ENCODE data around the gene ACOT12.
"Not testable (repeated sequence)": the region's sequence is repeated elsewhere in the genome, so short reads cannot be mapped to it uniquely, and the experiment has no call there.

The ACOT12 gene

DNA sequence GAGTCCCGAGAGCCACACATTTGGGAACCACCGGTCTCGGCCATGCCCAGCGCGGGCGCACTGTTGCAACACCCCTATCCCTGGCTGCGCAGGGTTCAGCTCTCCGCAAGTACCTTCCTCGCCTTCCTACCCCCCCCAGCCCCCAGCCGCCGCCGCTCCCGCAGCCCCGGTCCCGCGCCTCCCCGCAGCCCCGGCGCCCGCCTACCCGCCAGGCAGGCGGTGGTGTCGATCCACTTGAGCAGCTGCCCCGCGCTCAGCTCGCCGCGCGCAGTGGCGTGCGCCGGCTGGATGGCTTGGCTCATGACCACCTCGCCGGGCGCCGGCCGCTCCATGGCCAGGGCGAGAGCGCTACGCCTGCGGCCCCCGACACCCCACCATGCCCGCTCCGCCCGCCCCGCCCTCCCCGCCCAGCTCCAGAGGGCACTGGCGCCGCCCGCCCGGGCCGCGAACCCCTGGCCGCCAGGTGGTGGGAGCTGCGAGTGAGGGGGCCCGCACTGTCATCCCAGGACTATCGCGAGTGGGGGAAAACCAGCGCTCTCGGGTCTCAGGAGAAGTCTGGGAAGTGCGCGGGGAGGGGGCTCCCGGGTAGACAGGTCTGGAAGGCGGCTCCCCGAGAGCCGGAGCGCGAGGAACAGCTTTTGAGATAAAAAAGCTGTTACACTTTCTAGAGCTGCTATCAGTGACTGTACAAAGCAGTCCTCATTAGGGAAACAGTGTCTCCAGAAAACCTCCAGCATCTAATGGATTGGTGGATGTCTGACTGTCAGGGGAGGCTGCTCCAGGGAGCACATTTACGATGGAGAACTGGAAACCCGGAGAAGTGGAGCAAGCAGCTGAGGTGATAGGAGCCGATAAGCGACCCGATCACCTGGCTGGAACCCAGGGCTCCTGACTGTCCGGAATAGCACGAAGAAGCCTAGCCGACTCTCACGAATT lies at the start of gene ACOT12:
Gene ACOT12, minus strand, starts transcription at position 352 of the 936 bp plus-strand sequence. Its CDS starts 20 bp downstream, at position 332.
- DNase-seq: peak; percentile 66

DNA sequence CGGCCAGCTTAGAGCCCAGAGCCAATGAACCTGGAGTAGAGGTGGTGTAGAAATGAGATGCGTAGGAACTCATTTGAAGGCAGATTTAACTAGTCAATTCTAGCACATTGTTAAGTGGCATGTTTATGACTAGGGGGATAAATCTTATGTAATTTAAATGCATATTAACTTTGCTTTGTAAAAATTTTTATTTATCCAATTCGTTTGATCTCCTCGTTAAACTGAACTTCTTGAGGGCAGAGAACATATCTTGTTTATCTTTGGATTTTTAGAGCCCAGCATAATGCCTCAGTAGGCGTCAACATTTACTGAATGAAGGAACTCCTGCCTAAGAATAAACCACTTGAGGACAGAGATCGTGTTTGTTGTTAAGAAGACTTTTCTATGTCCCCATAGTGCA lies 41.1 kb upstream of the ACOT12 start:
- DNase-seq: no peak

DNA sequence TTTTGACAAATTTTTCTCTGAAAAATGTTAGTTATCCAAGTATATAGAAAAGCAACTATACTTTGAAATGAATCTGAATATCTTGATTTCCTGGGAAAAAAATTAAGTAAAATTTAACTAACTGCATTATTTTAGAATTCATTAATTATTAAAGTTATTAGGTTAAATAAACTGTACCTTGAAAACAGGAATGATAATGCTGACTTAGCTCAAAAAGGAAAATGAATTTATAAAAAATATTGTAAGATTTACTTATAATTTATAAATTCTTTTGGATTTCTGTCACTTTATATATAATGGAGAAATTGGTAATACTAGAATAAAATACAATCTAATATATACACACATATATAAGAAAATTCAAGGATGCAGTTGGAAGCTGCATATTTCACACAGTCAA lies 36.1 kb upstream of the ACOT12 start:
- no peak for DNase-seq

DNA sequence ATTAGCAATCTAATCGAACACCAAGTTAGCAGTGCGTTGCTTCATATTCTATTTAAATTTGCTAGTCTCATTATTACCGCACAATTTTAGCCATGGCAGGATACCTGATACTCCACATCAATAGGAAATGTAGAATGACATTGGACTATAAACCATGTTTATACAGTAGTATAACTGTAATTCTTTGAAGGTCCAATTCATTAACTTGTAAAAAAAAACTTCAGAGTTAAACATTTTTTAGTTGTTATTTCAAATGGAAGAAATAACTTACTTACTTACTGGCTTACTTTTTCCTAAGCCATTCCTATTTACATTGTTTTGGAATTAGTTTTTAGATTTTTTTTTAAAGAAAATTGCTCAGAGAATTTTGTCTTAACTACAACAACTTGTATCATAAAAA lies 35.4 kb upstream of the ACOT12 start:
- no peak for DNase-seq

DNA sequence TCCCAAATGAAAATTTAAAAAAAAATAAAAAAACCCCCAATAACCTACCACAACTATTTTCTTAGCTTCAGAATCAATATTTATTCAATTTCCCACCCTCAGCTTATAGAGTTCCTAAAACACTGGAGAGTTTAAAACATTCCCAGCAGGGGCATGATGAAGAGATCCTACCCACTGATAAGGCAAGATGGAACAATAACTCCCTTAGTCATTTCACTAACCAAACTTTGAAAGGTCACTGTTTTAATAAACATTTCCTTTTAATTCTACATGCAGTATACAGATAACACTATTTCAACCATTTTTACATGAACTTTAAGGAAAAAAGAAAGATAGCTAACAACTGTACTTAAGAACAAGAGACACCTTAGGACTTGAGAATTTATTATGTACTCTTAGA lies 34.9 kb upstream of the ACOT12 start:
- DNase-seq: no peak

DNA sequence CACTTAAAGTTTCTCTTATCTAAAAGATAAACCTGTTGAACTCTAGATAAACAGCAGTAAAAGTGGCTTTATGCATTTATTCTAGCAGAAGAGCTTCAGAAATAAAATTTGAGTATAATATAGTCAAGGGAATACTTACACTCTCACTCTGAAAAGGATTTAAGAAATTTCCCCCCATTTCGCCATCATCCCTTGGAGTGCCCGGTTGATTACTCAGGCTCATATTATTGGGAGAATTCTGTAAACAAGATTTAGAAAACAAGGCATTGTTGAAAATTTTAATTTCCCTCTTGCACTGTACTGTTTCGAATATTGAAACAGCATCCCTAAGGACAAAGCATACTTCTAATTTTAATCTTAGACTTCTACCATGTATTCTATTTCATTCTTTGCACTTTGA lies 34.5 kb upstream of the ACOT12 start:
- DNase-seq: no peak

DNA sequence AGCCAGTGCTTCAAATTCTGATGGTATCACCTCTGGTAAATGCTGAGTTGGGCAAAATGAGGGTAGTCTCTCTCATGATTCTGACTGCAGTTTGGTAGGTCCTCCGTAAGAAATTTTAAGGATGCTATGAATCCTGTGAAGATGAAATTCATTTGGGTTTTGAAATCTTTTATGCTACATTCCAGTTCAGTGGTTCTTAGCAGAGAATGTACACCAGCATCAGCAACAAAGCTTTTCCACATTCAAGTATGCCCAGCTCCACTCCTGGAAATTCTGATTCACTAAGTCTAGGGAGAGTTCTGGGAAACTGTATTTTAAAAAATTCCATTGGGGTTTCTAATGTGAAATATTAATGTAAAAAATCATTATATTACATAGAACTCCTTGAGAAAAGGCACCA lies 33.6 kb upstream of the ACOT12 start:
- DNase-seq: no peak

DNA sequence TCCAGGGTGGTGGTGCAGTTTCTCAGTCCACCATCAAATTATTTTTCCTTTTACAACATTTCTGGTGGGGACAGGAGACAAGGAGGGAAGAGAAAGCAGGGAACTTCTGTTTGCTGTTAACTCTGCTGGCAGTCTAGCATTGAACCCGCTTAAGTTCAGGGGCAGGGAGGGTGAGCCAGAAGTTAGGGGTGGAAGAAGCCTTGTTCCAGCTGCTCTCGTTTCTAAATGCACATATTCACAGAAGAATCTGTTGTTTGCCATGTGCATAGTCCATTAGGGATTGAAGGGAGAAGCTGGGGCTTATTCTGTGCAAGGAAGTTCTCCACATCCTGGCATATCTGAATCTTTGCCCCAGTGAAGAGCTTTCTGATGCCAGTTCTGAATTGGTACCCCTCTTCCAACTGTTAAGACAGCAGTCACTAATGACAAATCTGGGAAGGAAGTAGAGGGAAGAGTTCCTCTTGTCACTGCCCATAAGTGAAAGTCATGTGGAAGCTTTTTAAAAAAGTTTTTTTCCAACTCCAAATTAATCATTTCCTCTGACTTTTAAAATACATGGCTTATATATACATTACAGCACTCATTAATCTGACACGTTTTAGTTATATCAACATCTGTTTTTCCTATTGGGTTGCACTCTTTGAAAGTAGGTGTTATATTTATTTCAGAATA lies 32.6 kb upstream of the ACOT12 start:
- DNase-seq: no peak

DNA sequence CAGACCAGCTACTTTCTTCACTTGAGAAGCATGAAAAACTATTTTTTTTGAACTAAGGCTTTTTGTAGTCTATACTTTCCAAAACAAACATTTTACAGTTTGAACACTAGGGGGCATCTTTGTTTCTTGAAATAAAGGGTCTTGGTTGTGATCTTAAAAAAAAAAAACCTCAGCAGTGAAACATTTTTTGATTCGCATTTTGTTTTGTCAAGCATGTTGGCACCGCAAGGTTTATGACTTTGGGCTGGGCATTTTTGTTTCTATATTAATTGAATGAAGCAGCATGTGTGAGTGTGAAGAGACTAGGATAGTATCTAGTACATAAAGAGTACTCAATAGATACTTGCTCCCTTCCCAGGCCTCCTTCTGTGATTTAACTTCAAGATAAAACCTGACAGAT lies 31.6 kb upstream of the ACOT12 start:
- no peak for DNase-seq

DNA sequence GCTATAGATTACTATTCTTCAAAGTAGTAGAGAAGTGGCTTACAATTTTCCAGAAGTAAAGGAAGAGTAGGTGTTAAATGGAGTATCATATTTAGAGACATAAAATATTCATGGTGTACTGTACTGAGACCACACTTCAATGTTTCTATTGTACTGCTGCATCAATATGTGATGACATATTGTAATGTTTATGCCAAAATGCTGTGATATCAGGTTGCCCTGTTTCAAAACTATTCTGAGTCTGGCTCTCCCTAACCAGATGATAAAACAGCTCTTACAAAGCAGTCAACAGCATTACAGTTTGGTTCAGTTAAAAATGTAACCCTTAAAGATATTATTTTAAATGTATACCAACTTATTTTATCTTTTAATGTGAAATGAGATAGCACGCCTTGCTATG lies 30.8 kb upstream of the ACOT12 start:
- DNase-seq: no peak

DNA sequence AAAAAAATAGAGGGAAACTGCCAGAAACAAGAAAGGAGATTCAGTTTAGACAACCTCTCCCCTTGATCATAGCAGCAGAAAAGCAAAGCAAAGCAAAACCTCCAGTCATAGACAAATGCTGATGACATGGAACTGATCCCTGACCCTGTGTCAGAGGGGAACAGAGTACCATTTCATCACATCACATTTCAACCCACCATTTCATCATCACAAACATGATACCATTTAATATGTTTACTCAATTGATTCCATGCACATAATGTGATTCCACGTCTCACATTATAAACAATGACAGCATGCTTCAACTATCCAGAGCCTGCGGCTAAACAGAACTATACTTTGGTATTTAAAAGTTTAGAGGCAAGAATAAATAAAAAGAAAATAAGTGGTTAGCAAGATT lies 28.7 kb upstream of the ACOT12 start:
- no peak for DNase-seq

DNA sequence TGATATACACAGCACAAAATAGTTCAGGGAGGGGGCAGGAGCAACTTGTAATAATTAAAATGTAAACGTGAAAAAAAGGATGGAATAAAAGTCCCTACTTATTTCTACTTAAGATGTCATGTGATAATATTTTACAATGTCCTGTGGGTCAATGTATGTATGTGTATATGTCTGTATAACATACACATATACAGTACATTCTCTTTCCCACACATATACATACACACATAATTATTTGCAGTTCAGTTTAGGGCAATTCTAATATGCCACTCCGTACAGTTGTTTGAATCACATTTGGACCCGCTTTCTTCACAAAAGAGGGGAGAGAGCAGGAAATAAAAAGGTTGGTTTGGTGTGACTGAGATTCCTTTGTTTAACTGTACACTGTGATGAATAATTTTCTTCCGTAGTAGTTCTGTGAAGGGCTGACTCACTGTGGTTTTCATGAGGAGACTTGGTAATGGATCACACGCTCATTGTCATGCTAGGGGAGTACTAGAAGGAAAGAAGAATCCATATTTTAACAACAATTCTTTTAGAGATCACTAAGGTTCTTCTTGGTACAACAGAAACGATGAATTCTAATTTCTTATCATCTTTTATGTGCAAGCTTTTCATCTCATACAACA lies 26.2 kb upstream of the ACOT12 start:
- no peak for DNase-seq

DNA sequence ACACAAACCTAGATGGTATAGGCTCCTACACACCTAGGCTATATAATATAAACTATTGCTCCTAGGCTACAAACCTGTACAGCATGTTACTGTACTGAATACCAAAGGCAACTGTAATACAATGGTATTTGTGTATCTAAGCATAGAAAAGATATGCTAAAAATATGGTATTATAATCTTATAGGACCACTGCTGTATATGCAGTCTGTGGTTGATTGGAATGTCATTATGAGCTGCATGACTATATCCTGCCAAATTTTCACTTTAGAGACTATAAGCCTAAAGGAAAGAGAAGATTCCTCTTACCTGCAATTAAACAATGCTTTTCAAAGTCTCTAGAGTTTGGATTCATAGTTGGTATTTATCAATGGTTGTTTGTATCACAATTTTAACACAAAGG lies 24.7 kb upstream of the ACOT12 start:
- no peak for DNase-seq

DNA sequence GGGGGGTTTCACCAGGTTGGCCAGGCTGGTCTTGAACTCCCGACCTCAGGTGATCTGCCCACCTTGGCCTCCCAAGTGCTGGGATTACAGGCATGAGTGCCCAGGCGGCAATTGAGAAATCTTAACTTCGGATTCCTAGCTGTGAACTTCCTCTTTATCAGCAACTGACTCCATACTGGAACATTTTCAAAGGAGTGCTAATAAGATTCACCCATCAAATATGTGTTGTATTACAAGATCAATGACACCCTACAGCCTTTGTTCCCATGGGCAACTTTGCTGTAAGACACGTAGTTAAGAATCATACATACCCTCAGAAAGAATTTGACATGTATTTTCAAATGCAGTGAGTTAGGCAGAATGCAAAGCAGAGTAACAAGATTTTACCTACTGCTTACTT lies 23.1 kb upstream of the ACOT12 start:
- DNase-seq: no peak

DNA sequence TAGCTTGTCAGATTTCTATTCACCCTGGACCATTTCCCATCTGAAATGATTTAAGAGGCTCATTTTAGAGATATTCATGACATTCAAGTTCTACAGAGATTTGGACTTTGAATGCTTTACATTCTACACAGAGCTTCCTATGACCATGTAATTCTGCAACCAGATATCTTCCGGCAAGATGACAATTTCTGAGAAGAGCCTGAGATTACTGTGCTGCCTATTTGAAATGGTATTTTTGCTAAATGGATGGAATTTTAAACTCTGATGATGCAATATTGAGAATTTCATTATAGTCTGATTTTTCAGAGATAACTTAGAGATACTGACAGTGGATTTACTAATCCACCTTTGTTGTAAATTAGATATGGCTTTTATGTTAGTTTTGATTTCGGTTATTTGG lies 16.0 kb upstream of the ACOT12 start:
- DNase-seq: no peak

DNA sequence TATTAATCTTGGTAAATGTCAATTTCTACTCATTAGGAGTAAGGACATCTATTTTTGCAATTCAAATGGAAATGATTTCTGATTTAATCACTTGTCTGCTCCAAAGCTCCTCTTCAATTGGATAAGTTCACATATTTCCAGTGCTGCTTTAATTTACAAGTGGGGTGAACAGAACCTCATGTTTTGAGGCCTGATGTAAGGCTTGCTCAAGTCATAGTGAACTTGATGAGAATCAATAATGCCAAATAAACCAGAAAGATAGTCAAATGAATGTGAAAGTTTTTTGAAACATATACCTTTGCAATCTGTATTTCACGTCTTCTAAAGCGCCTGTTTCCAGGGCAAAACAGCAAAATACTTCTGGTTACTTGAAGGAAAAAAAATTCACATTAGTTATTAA lies 15.4 kb upstream of the ACOT12 start:
- no peak for DNase-seq

DNA sequence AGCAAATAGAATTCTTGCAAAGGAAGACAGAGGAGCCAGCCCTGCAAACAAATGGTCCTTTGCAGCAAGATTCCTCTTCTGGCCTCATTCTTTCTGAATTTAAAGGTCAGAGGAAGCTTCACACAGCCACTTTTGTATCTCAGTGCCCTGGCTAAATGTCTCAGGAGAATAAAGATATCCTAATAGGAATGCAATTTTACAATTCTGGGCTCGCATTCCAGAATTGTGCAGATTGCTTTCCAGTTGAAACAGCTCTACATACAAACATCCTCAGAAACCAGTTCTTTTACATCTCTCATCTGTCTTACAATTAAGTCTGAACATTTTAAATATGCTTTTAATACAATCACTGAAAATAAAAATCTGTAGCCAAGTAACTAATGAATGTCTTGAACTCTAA lies 14.6 kb upstream of the ACOT12 start:
- DNase-seq: no peak

DNA sequence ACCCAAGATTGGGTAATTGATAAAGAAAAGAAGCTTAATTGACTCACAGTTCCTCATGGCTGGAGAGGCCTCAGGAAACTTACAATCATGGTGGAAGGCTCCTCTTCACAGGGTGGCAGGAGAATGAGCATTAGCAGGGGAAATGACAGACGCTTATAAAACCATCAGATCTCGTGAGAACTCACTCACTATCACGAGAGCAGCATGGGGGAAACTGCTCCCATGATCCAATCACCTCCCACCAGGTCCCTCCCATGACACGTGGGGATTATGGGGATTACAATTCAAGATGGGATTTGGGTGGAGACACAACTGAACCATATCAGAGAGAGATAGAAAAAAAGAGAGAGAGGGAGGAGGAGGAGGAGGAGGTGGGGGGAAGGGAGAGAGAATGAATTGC lies 13.9 kb upstream of the ACOT12 start:
- not testable (repeated sequence) for DNase-seq

DNA sequence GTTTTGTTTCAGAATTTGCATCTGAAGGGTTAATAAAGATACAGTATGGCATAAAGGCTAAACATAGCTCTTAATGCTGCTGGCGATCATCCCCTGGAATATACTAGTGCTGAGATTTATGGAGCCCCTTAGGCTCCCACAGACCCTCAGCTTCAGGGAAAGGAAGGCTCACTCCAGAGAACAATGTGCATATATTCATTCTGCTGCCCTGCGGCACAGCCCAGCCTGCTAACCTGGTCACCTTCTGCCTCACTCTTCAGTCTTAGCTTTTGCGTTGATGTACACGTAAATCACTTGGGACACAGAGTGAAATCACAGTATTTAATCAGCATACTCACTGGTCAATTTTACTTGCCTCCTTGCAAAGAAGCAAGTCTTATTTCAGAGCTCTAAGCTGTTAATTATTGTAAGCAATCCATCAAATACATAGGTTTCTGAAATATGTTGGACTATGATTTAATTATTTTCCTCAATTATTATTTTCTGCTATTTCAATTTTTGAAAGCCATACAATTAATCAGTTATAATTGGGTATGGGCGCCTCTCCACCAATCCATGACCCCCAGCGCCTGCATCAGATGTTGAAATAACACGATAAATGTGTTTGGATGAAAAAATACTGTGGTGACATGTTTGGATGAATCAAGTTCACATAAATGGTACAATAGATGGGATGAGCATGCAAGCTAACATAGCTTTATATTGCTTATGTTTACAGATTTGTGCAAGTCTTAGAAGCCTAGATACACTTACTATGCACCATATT lies 11.4 kb upstream of the ACOT12 start:
- no peak for DNase-seq

DNA sequence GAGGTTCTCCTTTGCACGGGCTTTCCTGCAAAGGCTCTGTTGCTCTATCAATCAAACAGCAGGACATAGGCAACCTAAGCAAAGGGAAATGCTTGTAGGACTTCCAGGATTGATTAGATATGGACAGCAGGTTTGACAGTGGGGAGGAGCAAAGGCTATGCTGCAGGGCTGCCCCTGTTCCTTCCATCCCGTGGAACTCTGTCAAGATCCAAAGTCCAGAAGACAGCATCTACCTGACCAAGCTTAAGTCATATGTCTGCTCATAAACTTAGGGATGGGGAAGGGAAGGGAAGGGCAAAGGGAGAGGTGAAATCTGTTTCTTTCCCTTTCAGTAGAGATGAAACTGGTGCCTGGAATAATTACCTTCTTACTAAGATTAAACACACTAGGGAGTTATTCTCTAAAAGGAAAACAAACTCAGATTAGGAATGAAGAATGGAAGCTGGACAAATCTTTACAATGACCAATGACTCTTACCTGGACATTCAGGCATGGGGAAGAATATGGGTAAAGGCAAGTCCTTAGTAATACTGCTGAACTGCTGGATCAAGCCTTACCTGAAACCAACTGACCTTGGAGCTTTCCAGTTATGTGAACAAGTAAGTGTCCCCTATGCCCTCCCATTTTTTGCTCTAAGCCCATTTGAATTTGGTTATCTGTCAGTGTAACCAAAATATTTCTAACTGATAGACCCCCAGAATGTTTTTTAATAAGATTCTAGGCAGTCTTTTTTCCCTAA lies 8.4 kb upstream of the ACOT12 start:
- no peak for DNase-seq

DNA sequence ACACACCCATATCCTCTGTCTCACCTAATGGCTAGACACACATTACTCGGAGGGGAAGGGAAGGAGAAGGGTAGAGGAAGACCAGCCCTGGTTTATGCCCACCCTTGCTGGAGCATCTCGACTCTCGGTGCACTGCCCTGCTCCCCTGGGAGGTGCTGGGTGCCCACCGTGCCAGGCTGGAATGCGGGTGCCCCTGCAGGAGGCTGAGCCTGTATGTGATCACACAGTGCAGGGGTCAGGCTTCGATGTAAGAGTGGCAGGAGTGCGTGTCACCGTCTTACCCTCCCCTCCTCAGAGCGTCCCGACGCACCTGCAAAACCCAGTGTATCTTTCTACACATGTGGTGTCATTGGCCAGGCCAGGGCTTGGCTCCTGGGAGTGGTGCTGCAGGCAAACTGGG lies 7.3 kb upstream of the ACOT12 start:
- DNase-seq: no peak

DNA sequence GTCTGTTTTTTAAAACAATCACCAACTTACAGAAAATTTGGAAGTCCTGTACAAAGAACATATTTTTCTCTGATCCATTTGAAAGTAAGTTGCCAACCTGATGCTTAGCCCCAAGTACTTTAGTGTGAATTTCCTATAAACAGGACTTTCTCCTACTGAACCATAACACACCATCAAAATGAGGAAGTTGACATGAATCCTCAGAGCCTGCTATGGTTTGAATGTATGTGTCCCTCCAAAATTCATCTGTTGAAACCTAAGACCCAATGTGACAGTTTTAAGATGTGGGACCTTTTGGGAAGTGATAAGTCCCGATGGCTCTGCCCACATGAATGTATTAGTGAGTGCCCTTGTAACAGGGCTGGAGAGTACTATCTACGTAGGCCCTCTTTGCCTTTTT lies 6.4 kb upstream of the ACOT12 start:
- DNase-seq: no peak

DNA sequence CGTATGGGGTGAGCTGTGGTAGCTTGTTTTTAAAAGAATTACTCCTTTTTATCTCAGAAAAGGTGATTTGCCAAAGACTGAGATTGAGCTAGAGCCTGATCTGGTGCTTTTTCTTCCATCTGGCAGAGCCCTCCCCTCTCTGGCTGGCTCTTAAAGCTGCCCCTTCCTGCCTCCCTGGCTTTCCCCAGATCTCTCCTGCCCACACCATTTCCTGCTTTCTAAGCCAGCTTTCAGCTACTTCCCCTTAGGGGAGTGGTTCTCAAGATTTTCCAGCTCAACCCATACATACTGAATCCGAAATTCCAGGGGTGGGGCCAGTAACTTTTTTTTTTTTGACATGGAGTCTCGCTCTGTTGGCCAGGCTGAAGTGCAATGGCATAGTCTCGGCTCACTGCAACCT lies 4.8 kb upstream of the ACOT12 start:
- no peak for DNase-seq
